NCI-H526 treated with DMSO at 0.1 percent for 48 hours (cell line): ENCODE measurements around the gene PIBF1.
"Not testable (repeated sequence)": the region's sequence is repeated elsewhere in the genome, so short reads cannot be mapped to it uniquely, and the experiment has no call there.

Experiments
- DNase-seq: peaks from one replicate; lab custom pipeline; 2025; lab: John Stamatoyannopoulos, UW

Gene PIBF1

DNA sequence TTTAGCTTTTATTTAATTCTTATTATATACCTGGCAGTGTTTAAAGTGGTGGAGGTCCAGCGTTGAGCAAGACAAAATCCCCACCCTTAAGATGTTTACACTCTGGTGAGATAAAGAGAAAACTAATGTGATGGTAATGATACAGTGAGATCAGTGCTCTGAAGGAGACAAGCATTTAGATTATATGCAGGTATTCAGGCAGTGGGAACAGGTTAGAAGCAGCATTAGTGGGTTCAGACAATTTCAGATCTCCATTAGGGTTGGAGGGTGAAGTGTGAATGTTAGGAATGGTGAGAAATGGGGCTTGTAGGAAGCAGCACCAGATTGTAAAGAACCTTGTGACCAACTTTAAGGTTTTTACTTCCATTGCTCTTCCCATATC is 39.0 kb downstream of the PIBF1 start:
- no peak for DNase-seq

DNA sequence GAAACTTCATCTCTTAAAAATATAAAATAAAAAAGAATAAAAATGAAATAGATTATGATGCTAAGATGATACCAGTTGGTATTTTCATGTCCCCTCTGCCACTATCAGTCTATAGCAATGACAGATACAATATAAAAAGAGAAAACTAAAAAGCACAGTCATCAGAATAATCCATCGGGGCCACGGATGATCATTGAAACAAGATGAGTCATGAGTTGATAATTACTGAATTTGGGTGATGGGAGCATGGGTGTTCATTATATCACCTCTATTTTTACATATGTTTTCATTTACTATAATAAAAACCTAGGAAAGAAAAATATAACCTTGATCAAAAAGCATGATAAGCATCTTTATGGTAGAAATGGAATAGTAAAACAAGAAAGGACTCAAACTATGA is 41.1 kb downstream of the PIBF1 start:
- no peak for DNase-seq

DNA sequence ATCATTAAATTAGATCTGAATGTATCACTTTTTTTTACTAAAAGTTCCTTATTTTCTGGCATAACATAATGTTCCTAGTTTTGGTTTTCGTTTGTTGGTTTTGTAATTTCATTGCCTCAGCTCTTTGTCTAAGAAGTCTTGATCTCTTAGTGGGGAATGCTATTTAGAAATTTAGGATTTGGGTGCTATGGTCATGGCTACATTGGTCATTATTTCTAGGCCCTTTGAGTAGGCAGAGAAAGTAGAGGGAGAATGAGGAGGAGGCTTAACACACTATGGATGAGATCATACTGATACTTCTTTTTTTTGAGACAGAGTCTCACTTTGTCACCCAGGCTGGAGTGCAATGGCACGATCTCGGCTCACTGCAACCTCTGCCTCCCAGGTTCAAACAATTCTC is 41.8 kb downstream of the PIBF1 start:
- DNase-seq = no peak

DNA sequence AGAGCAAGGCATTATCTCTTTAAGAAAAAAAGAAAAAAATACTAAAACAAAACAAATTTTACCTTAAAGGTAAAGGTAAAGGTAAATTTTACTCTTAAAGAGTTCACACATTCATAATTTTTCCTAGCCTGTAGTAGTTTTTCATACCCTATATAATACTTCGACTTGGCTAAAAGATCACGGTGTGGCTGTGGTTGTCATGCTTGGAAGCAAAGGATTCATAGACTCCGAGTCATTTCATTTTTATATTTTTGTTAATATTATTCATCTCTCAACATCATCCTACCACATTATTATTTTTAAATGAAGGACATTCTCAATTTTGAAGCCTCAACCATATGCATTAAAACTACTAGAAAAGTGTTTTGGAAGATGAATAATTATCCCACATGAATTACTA is 52.7 kb downstream of the PIBF1 start:
- DNase-seq = no peak

DNA sequence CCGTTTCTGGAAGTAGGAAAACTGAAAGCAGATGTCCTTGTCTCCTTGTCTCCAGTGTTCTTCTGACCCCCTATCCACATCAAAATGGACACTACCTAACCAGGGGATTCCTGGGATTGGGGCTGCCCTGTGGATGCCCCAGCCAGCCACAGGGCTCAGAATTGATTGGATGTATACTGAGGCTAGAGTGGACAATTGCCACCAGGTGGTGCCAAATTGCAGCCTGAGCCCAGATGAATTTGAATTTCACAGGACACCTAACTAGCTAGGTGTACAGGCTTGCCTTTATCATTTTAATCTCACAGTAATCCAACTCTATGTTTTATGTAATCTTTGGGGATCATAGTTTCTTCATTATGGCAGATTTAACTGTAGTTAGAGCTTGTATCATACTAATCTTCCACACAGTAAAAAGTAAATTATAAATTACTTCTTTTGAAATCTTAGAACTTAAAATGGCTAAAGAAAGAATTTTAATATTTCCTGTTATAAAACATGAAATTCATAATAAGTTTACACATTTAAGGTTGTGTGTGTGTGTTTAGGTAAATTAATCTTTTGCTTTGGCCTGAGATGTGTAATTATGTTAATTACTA is 58.0 kb downstream of the PIBF1 start:
- DNase-seq = peak; percentile 53

DNA sequence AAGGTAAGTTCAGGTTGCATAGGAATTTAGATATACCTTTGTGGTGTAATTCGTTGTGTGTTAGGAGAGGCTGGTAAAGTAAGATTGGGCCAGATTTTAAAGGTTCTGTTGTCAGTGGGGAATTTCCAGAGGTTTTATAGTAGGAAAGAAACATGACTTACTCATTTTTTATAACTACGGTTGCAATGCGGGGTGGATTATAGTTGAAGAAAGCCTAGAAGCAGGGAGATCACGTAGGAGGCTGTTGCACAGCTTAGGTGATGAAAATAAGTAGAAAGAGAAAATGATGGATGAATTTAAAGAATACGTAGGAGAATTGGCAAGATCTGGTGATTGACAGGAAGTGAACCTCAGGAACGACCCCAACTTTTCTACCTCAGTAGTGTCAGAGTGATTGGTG is 61.1 kb downstream of the PIBF1 start:
- DNase-seq = no peak

DNA sequence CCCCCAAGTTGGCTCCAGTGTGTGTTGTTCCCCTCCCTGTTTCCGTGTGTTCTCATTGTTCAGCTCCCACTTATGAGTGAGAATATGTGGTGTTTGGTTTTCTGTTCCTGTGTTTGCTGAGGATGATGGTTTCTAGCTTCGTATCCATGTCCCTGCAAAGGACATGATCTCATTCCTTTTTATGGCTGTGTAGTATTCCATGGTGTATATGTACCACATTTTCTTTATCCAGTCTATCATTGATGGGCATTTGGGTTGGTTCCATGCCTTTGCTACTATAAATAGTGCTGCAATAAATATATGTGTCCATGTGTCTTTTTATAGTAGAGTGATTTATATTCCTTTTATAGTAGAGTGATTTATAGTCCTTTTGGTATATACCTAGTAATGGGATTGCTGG is 63.2 kb downstream of the PIBF1 start:
- not testable (repeated sequence) for DNase-seq

DNA sequence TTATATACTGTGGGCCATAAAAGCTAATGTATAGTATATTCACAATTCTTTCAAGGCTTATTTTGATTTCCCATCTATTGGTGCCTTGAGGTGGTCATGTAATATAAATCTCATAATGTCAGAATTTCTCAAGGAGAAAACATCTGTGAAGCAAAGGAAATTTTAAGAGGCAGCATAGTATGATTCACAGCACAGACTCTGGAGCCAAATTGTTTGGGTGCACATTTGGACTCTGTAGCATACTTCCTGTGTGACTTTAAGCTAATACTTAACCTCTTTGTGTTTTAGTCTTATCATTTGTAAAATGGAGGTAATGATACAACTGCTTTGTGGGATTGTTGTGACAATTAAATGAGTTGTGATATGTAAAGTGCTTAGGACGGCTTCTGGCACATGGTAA is 67.6 kb downstream of the PIBF1 start:
- no peak for DNase-seq

DNA sequence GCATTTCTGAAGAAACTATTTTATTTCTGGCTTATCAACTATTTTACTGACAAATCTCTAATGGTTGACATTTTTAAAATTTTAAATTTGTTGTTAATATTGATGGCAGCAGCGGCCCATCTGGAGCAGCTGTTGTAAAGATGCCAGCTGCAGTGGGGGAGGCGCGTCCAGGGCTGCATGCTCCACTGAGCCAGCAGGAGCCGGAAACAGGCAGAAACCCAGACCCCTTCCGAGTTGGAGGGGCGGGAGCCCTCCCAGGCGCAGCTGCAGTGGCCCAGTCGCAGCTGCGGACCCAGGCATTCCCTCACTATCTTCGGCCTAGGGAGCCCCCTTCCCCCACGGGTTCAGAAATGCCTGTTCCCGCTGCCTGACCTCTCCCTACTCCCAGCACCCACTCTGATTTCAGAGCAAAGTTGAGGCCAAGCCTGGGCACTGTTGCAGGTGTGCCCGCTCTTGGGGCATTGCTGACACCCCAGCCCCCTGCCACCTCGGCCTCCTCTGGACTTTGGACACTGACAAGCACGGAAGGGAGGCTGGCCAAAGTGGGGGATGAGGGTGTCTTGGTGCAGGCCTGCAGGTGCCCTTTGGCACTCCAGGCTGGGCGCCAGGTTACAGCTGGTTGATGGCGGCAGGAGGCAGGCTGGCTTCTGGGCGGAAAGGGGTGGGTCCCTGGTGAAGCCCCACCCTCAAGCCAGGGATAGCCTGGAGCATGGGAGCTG is 69.2 kb downstream of the PIBF1 start:
- DNase-seq = no peak

DNA sequence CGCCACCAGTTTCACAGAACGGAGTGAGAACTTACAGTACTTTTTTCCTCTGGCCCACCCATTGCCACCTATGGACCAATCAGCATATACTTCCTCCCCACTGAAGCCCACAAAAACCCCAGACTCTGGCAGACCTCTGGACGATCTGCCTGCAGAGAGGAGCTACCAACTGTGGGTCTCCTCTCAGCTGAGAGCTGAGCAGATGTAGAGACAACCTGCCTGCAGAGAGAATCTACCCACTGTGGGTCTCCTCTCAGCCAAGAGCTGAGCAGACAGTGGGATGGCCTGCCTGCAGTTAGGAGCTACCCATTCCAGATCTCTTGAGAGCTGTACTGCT is 69.7 kb downstream of the PIBF1 start:
- no peak for DNase-seq

DNA sequence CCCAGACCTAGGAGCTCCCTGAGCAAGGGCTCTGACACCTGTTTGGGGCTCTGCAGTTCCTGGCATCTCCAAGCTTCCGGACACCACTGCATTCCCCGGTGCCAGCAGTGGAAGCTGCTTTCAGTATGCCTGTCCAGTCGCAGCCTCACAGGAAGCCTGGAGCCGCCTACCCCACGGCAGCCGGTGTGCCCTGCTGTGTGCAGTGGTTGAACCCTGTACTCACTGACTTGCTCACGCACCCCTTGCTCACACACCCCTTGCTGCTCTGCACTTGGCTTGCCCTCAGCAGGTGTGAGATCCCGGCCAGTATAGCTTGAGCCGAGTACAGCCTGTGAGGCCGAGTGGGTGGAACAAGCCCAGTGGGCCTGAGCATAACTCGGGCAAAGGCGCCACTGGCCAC is 70.3 kb downstream of the PIBF1 start:
- DNase-seq = no peak

DNA sequence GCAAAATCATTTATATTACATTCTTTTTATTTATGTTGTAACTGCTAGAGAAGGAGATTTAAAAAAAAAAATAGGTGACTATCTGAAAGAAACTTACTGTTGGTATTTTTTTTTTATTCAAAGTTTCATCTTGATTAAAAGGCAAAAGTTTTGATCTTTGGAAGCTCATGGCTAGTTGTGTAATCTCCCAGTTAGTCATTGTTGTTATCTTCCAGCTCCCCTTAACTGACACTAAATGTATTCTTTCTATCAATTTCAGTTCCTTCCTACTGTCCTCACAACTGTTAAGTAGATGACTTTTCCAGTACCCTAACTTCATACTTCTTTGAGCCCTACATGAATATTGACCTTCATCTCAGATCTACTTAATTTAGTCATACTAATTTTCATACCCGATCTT is 71.1 kb downstream of the PIBF1 start:
- no peak for DNase-seq

DNA sequence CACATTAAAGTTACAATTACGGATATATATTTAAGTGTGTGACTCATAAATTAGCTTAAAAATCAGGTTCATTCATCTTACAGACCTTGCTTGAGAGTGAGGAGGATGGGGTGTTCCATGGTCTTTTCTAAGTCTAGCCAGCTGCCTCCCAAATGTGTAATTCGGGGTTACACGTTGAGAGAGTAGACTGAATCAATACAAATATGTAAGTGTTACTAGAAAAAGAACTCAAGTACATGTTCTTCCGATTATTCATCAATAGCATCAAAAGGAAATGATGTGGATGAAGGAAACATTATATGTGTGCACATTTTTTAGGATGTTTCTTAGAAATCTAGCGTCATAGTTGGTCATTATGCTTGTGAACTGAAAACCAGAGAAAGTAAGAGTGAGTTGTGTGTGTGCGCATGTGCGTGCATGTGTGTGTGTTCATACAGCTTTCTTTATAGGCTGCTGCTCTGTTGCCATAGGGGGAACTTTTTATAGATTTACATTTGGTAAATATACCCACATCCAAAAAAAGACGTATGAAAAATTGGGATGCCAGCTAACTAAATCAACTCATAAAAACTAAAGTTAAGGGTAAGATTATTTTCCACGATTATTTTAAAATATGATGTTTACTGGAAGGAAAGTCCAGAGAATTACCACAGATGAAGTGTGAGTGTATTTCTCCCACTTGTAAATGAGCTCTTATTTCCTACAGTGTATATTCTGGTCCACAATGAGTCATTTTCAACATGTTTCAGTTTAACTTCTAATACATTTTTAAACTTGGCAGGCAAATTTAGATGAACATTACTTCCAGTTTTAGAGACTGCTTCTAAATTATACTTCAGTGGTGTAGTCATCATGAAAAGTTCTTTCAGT is 82.4 kb downstream of the PIBF1 start:
- no peak for DNase-seq

DNA sequence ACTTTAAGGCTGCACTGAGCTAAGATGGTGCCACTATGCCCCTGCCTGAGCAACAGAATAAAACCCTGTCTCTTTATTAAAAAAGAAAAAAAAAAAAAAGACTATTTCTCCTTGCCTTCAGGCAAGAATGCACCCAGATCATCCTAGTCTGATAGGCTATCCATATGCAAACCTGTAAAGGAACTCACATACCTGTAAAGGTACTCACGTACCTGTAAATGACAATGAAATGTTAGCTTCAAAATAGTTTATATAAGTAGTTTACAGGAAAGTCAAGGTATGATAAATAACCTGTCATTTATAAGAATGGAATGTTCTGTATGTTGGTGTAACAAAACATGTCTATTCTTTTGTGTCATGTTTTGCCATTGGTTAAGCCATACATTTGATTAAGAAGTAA is 86.3 kb downstream of the PIBF1 start:
- DNase-seq = no peak

DNA sequence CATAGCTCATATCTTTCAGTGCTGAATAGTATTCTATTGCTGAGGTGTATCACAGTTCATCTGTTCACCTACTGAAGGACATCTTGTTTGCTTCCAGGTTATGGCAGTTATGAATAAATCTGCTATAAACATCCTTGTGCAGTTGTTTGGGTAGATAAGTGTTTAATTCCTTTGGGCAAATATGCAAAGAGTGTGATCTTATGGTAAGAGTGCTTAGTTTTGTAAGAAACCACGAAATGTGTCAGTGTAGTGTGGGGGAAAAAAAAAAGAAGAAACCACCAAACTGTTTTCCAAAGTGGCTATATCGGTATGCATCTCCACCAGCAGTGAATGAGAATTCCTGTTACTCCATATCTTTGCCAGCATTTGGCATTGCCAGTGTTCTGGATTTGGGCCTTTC is 93.3 kb downstream of the PIBF1 start:
- no peak for DNase-seq

DNA sequence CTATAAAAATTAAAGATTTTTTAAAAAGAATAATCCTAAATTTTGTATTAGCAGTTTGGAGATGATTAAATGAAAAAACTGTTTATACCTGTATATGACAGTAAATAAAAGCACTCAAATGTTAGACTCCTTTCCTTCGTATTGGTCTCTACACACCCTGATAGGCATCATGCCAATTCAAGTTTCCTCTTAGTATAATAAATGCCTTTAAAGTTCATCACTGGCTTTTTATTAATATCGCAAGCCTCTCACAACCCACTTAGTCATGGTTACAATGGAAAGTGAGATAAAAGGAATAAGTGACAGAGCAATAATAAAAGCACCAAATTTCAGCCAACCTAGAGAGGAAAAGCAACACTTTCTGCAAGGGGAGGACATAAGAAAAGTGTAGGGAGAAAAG is 102.2 kb downstream of the PIBF1 start:
- no peak for DNase-seq

DNA sequence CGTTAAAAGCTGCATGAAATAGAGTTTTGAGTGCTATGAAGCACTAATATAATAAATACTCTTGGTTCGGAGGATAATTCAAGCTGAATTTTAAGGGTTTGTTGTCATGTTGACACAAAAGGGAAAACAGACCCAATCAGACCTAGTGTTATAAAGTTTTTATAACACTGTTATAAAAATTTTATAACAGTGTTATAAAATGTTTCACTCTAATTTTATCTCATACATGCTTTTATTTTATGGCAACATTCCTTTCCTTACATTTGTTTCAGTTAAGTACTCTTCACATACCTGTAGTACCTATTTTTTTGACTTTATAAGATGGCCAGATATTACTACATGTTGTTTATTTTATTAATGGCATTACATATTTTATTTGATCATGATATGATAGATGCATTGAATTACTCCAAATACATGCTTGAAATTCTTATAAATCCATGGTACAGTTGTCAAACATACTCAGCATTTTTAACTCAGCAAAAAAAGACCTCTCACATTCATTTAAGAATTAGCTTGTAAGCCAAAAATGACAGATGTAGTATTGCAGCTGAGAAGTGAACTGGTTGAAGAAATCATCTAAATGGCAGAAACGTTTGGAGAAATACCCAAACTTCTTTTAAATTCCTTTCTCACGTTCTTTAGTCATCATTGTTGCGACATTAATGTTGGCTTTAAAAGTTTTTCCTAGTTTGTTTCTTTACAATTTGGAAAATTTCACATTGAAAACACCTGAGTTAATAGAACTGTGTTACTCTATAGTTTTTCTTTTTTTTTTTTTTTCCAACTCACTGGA is 104.5 kb downstream of the PIBF1 start:
- DNase-seq = no peak

DNA sequence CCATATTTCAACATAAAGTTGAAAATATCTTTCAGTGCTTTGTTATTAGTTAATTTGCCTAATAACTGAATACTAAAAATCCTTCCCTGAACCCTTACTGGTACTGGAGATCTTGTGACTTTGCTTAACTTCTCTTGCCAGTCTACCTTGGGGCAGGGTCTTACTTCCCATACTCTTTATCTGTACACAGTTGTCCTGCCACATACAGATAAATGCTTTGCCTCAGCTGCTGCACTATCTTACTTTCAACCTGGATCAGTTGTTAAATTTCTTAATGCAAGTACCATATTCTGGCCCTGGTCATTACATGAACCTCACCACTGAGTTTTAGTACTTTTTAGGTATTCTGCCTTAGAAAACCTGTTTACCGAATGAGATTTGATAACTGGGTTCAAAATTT is 107.6 kb downstream of the PIBF1 start:
- DNase-seq = no peak

DNA sequence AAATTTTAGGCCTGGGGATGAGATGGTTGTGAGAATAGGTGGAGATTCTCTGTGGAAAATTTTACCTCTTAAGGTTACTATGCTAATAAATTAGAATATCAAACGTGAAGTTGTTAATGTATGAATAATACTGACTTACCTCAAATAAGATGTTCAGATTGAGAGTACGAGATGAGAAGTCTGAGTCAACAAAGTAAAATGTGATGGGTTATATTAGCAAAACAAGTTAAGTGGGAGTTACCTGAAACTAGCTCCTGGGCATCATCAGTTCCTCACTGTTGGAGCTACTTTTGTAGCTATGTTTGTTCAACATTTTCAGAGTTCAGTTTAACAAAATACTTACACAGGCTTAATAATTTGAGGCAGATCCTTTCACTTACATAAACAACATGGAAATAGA is 108.6 kb downstream of the PIBF1 start:
- no peak for DNase-seq

DNA sequence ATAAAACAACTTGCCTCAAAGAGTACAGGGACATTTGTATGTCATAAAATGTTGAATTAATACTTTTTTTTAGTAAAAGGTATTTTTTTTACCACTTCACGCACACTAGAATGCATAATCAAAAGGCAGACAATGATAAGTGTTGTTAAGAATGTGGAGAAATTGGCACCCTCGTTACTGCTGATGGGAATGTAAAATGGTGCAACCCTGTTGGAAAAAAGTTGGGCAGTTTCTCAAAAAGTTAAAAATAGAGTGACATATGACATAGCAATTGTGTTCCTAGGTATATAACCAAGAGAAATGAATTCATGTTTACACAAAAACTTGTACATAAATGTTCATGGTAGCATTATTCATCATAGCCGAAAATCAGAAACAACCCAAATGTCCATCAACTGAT is 109.5 kb downstream of the PIBF1 start:
- DNase-seq = no peak

DNA sequence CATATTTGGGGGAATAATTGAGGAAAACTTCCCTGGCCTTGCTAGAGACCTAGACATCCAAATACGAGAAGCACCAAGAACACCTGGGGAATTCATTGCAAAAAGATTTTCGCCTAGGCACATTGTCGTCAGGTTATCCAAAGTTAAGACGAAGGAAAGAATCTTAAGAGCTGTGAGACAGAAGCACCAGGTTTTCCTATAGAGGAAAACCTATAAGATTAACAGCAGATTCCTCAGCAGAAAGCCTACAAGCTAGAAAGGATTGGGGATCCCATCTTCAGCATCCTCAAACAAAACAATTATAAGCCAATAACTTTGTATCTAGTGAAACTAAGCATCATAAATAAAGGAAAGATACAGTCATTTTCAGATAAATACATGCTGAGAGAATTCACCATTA is 114.9 kb downstream of the PIBF1 start:
- DNase-seq = no peak

DNA sequence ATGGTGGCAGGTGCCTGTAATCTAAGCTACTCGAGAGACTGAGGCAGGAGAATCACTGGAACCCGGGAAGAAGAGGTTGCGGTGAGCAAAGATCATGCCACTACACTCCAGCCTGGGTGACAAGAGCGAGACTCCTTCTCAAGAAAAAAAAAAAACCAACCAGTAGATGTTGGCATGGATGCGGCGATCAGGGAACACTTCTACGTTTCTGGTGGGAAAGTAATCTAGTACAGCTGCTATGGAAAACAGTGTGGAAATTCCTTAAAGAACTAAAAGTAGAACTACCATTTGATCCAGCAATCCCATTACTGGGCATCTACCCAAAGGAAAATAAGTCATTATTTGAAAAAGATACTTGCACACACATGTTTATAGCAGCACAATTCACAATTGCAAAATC is 119.6 kb downstream of the PIBF1 start:
- not testable (repeated sequence) for DNase-seq

DNA sequence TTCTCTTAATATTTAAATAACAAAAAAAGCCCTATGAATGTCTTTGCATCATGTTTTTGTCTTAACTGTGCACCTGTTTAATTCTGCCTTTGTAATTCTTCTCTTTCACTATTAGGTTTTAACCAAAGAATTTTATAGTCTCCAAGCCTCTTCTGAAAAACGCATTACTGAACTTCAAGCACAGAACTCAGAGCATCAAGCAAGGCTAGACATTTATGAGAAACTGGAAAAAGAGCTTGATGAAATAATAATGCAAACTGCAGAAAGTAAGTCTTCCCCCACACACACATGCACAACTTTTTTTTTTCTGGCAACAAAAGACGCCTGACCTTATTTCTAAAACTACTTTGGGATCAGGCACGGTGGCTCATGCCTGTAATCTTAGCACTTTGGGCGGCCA is 126.5 kb downstream of the PIBF1 start:
- no peak for DNase-seq
